Measurements from ENCODE around the gene TRAP1.

The TRAP1 gene

GRCh38 chr16:3674513-3675295, 42.6 kb downstream of the TRAP1 start:
- DNase-seq (ENCODE audit: low read depth), result no peak
- no peak for TF ChIP-seq CTCF (conservative IDR thresholded peaks at IDR 0.05; ENCODE audit: low read length)
- H3K4me3 ChIP-seq (ENCODE audit: low read length), result no peak overlapping the region

- H3K4me3 ChIP-seq (ENCODE audit: low read length), result no peak overlapping the region
- no peak for TF ChIP-seq CTCF (conservative IDR thresholded peaks at IDR 0.05; ENCODE audit: low read length)
- no peak for DNase-seq (ENCODE audit: low read depth)
These were observed 43.5 kb downstream of the TRAP1 start for GRCh38 chr16:3673676-3674377.

GRCh38 chr16:3673201-3673600, 44.1 kb downstream of the TRAP1 start:
- no peak for TF ChIP-seq CTCF (conservative IDR thresholded peaks at IDR 0.05; ENCODE audit: low read length)
- no peak overlapping the region for H3K4me3 ChIP-seq (ENCODE audit: low read length)
- DNase-seq (ENCODE audit: low read depth), result no peak

GRCh38 chr16:3672571-3673041, 44.7 kb downstream of the TRAP1 start:
- no peak for TF ChIP-seq CTCF (conservative IDR thresholded peaks at IDR 0.05; ENCODE audit: low read length)
- DNase-seq (ENCODE audit: low read depth), result no peak
- no peak overlapping the region for H3K4me3 ChIP-seq (ENCODE audit: low read length)

GRCh38 chr16:3671424-3671823, 45.9 kb downstream of the TRAP1 start:
- no peak overlapping the region for H3K4me3 ChIP-seq (ENCODE audit: low read length)
- no peak for TF ChIP-seq CTCF (conservative IDR thresholded peaks at IDR 0.05; ENCODE audit: low read length)
- no peak for DNase-seq (ENCODE audit: low read depth)

GRCh38 chr16:3670711-3671110, 46.6 kb downstream of the TRAP1 start:
- no peak overlapping the region for H3K4me3 ChIP-seq (ENCODE audit: low read length)
- TF ChIP-seq CTCF (conservative IDR thresholded peaks at IDR 0.05; ENCODE audit: low read length), result no peak
- DNase-seq (ENCODE audit: low read depth), result no peak

- no peak overlapping the region for H3K4me3 ChIP-seq (ENCODE audit: low read length)
- no peak for TF ChIP-seq CTCF (conservative IDR thresholded peaks at IDR 0.05; ENCODE audit: low read length)
- DNase-seq (ENCODE audit: low read depth), result no peak
These were observed 48.2 kb downstream of the TRAP1 start for GRCh38 chr16:3669082-3669481.

Data from AG10803 (cell line).